NCI-H526 (cell line): ENCODE results near the gene ARHGEF37.
"Not testable (repeated sequence)": the region's sequence is repeated elsewhere in the genome, so short reads cannot be mapped to it uniquely, and the experiment has no call there.

Source experiments
- DNase-seq, 2 experiments: peaks; one replicate each; lab custom pipeline; 2025; lab: John Stamatoyannopoulos, UW

The ARHGEF37 gene

DNA sequence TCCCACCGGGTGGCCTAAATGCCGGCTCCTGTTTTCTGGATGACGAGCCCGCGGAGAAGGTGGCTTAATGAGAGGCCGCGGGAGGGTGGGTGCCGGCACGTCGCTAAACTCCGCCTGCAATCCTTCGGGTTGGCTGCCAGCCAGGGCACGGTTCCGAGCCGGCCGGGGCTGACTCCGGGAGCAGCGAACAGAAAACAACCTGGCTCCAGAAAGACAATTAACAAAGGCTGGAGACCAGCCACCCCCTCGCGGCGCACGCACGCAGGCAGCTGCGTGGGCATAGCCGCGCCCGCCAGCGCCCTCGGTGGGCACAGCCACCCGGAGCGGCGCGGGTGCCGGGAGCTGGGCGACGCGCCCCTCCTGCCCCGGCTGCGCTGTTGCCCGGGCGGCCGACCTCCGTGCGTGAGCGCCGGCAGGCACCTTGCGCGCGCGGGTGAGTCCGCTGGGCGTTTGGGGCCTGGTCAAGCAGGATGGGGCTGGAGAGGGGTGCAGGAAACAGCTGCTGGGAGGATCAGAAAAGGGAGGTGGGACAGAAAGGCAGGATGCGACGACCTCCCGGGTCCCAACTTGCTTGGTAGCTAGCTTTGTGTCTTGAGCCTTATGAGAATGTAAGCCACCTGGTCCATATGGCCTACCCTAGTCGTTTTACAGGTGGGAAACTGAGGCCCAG, at the start of gene ARHGEF37:
TSS of gene ARHGEF37 (plus strand) at position 307 of the 670 bp plus-strand sequence. CDS start 16,272 bp downstream, outside the sequence.
- DNase-seq, result peak; percentile 51 to 79

DNA sequence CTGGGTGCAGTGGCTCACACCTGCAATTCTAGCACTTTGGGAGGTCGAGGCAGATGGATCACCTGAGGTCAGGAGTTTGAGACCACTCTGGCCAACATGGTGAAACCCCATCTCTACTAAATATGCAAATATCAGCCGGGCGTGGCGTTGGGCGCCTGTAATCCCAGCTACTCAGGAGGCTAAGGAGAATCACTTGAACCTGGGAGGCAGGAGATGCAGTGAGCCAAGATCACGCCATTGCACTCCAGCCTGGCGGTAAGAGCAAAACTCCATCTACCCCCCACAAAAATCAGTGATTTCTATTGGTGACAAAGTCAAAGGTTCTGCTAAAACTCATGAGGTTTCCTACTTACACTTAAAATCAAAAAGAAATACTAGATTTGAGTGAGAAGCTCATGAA, 48.9 kb upstream of the ARHGEF37 start:
- no peak for DNase-seq

DNA sequence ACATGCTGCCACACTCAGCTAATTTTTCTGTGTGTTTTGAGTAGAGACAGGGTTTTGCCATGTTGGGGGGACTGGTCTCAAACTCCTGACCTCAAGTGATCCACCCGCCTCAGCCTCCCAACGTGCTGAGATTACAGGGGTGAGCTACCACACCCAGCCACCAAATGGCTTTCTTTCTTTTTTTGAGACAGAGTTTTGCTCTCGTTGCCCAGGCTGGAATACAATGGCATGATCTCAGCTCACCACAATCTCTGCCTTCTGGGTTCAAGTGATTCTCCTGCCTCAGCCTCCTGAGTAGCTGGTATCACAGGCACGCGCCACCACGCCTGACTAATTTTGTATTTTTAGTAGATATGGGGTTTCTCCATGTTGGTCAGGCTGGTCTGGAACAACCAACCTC, 45.5 kb upstream of the ARHGEF37 start:
- DNase-seq, result not testable (repeated sequence)

DNA sequence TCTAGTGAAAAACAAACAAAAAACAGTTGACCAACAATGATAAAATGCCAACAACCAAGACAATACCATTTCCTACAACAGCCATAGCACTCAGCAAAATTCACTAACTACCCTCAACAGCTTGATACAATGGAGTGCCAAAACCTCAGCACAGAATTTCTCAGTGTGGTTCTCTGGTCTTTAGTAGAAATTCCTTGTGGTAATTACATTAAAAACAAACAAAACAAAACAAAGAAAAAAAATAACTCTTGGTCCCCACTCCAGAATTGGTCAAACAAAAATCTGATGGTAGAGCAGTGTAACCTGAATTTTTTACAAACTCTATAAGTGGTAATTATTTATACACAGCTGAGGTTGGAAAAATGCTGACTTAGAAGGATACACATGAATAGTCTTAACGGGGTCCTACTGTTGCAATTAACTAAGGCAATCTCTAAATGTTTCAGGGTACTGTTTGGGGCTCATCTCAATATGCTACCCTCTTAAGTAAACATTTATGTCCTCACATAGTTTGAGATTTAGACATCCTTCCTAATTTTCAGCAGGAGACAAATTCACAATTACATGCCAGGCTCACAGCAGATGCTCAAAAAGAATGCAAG, 43.8 kb upstream of the ARHGEF37 start:
- no peak for DNase-seq

GRCh38 chr5:149540089-149540488, 41.2 kb upstream of the ARHGEF37 start:
- no peak for DNase-seq

- DNase-seq, result no peak
Measured at GRCh38 chr5:149541893-149542292, 39.4 kb upstream of the ARHGEF37 start.

DNA sequence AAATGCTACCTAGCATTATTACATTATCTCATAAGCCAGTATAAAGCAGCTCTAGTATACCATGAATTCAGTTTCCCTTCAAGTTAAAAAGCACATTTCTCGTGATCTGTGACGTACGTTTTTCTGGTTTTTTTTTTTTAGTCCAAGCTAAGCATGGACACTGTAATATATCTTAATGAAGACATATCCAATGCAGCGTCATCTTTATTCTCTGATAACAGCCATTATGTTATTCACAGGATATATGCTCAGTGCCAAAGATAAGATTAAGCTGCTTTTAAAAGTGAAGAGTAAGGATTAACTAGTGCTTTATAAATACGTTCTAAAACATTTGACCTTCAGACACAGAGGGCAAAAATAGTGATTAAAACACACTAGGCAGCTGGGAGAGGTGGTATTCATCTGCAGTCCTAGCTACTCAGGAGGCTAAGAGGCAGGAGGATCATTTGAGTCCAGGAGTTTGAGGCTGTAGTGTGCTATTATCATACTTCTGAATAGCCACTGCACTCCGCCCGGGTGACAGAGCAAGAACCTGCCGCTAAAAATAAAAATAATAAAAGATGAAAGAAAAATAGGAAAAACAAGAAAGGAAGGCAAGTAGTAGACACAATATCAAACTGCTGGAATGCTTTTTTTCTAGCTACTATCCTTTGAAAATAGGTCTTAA, 37.8 kb upstream of the ARHGEF37 start:
- no peak for DNase-seq

DNA sequence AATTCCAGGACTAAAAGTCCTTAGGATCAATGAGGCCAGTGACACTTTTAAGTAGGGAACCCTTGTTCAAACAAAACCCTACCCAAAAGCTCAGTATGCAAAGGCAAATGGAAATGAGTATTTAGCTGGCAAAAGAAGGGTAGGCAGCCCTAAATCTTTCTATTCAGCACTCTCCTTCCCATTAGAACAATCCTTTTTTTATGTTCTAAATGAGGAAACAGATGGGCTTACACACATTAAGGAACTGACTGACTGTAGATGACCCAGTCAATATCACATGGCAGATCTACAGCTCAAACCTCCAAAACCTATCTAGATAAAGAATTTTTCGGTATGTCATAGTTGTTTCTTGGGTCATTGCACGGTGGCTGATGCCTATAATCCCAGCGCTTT, 37.3 kb upstream of the ARHGEF37 start:
- DNase-seq, result peak; percentile 40 to 49

DNA sequence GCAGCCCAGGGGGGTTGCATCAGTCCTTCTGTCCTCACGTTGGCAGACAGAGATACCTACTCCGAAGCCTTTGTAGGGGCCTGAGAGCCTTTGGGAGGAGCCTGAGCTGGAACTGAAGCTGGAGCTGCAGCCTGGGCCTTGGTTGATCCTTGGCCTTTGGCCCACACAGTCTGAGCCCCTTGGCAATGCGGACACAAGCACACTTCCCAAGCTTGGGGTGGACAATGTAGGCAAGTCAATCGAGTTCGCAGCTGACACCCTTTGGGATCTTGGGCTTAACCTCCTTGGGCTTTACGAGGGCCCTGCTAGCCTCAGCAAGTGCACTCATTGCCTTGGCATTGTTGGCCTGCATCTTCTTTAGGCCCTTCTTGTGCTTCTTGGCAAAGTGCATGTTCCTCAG, 36.0 kb upstream of the ARHGEF37 start:
- no peak for DNase-seq

- no peak for DNase-seq
Measured at GRCh38 chr5:149546974-149547373, 34.3 kb upstream of the ARHGEF37 start.

- DNase-seq, result peak; percentile 31 to 57
Measured at GRCh38 chr5:149549461-149550267, 31.6 kb upstream of the ARHGEF37 start.

DNA sequence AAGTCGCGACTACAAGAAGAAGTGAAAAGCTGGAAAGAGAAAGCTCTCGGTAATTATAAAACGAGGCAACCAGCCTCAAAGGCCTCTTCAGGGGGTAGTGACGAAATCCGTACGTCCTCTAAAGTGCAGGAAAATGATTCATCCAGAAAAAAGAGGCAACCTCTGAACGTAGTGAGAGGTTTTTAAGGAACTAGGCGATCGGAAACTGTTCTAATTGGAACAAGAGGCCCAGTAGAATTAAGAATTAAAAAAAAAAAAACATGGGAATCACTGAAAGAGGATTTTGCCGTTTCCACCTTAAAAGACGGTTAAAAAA, 31.1 kb upstream of the ARHGEF37 start:
- no peak for DNase-seq

DNA sequence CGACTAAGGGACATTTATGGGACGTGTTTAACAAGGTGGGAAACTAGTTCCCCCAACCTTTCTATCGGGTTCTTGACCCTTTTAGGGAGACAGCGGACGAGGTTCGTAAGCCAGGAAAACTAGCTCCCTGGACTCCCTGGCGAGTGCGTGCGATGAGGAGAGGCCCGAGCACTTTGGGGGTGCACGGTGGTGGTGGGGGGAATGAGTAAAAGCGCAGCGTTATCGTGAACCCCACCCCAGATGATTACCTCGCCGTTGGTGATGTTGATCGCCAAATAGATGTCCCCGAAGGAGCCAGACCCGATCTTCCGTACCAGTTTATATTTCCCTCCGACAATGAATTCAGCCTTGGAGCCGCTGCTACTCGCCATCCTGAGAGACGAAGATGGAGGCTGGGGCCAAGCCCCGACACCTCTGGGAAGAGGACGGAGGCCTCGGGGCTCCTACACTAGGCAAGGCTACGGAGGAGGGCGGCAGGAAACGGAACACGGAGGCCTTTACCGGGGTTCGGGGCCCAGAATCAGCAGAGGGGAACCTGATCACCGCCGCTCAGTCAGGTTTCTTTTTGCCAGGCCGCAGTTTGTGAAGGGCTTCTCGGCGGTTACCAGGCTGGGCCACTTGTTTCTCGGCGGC, 30.6 kb upstream of the ARHGEF37 start:
- DNase-seq, result peak in 1 of 2 experiments; percentile 50

DNA sequence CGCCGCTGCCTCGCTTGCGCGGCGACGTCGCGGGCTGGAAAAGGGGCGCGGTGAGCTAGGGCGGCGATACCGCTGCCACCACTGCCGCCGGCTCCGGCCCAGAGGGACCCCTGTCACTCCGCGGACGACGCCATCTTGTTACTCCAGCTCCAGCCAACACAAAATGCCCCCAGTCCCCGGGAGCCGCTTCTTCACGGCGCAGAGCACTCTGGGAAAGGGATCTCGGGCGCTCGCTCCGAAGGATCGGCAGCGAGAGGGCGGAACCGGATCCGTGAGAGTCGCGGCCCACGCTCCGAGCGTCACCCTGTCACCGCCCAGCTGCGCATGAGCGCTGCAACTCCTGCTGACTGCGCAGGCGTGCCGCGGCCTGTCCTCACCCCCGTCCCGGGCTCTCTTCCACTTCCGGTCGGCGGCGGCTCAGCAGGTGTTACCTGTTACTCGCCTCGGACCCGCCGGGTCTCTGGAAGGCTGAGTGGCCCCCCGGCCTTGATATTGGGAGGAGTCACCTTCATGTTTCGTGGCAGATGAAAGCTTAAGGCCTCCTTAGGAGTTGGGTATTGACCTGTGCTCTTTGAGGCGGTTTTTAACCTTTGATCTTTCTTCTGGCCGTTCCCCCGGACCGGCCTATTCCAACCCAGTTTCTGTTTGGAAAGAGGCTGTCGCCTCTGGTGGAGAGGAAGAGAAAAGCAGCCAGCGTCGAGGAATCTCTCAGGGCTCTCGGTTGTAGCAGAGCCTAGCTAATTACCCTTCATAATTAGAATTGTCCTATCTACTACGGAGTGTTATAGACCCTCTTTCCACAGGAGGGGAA, 29.9 kb upstream of the ARHGEF37 start, which contains the start of gene CSNK1A1:
TSS of gene CSNK1A1 (minus strand) at position 213 of the 811 bp plus-strand sequence. CDS start 475 bp downstream, outside the sequence.
- DNase-seq, result peak; percentile 97 to 99

DNA sequence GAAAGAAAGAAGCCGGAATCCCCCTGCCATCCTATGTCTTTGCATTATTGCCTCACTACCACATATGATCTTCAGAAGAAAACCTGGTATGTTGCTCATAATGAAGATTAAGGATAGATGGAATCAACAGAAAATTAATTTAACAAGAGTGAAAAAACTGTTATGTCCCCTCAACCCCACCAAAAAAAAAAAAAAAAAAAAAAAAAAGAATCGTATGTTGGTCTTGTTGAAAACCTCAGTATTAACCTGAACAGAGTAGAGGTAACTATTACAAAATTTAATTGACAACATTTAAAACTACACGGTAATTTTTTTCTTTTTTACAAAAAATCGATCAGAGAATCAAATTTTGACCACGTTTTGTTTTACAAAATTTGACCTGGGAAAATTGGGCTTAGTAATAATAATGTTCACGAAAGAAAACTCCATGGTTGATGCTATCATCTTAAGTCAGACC, 29.2 kb upstream of the ARHGEF37 start:
- no peak for DNase-seq

GRCh38 chr5:149552553-149553160, 28.6 kb upstream of the ARHGEF37 start:
- DNase-seq, result no peak

- no peak for DNase-seq
Measured at GRCh38 chr5:149559706-149560105, 21.6 kb upstream of the ARHGEF37 start.

- no peak for DNase-seq
Measured at GRCh38 chr5:149561848-149562247, 19.4 kb upstream of the ARHGEF37 start.

GRCh38 chr5:149563466-149563865, 17.8 kb upstream of the ARHGEF37 start:
- no peak for DNase-seq

DNA sequence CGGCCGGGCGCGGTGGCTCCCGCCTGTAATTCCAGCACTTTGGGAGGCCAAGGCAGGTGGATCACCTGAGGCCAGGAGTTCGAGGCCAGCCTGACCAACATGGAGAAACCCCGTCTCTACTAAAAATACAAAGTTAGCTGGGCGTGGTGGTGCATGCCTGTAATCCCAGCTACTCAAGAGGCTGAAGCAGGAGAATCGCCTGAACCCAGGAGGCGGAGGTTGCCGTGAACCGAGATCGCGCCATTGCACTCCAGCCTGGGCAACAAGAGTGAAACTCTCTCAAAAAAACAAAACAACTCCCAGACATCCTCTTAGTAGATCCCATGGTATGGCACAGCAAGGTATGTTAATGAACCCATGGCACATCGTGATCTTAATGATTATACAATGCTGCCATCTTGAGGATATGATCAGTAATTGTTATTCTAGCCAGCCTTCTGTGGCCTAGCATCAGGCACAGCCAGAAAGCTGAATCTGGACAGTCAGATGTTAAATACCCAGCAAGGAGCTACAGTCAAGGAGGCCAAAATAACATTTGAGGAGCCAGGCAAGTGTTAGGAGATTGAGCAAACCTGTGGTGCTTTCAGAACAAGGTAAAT, 16.7 kb upstream of the ARHGEF37 start:
- peak; percentile 64 to 87 for DNase-seq
